MCF 10A (cell line): ENCODE measurements around the gene RETREG1. TPM values are rescaled to one million over a fixed set of nuclear protein-coding genes. Genes with fewer than 3 reads are reported as not detected.
A peak's percentile ranks its signal among the peaks of the same experiment; 100 is the strongest.
"Not testable (repeated sequence)": the region's sequence is repeated elsewhere in the genome, so short reads cannot be mapped to it uniquely, and the experiment has no call there.

Source experiments
- BruUV-seq: library from RNA; stranded (reverse); fragments of 400-500 nt; replicated peaks from 2 replicates; lab custom pipeline; 2021; lab: Mats Ljungman, UMichigan
- CTCF ChIA-PET: fragments of 300-600 bp; sonication (Branson Sonifier 250); formaldehyde crosslinking; extraction: SDS; loops from one replicate; lab custom pipeline; 2021; ENCODE audit warnings: antibody characterized with exemption, inconsistent platforms; lab: Yijun Ruan, JAX
- POLR2A ChIA-PET: fragments of 300-600, 350-650 bp; sonication (Branson Sonifier 250); formaldehyde crosslinking; extraction: SDS; loops from one replicate; lab custom pipeline; 2020; ENCODE audit warnings: antibody characterized with exemption, inconsistent platforms; lab: Yijun Ruan, JAX
- DNase-seq: peaks from one replicate; pipeline ENCODE4 v3.0.0-alpha.2; 2018; ENCODE audit not compliant: unreplicated experiment
- H3K27ac Mint-ChIP-seq: one replicate; pipeline ENCODE4 v1.8.0; 2022; ENCODE audit warnings: mild to moderate bottlenecking, low read depth, mixed read lengths; ENCODE audit not compliant: unreplicated experiment
- H3K27me3 Mint-ChIP-seq: one replicate; pipeline ENCODE4 v1.8.0; 2022; ENCODE audit warnings: mixed read lengths; ENCODE audit not compliant: insufficient read depth, unreplicated experiment
- H3K36me3 Mint-ChIP-seq: one replicate; pipeline ENCODE4 v1.8.0; 2022; ENCODE audit warnings: mild to moderate bottlenecking, moderate library complexity, mixed read lengths; ENCODE audit not compliant: insufficient read depth, unreplicated experiment
- H3K4me1 Mint-ChIP-seq: one replicate; pipeline ENCODE4 v1.8.0; 2022; ENCODE audit warnings: mixed read lengths; ENCODE audit not compliant: insufficient read depth, unreplicated experiment
- H3K4me3 Mint-ChIP-seq: one replicate; pipeline ENCODE4 v1.8.0; 2022; ENCODE audit warnings: mild to moderate bottlenecking, moderate library complexity, mixed read lengths; ENCODE audit not compliant: unreplicated experiment
- H3K9me3 Mint-ChIP-seq: one replicate; pipeline ENCODE4 v1.8.0; 2022; ENCODE audit warnings: mixed read lengths; ENCODE audit not compliant: unreplicated experiment
- intact Hi-C: fragments of 100-400 bp; cut with micrococcal nuclease; formaldehyde crosslinking; loops from 2 replicates; pipeline ENCODE4 v1.14.1; 2022
- total RNA-seq: library from RNA; stranded (reverse); gene quantifications from 2 replicates; pipeline ENCODE4 v1.2.3, GENCODE V29; 2022
- TF ChIP-seq, protein P1 (sequence below): fragments of 200-600 bp; IDR thresholded peaks from one replicate; pipeline ENCODE4 v1.8.0; 2022; ENCODE audit warnings: antibody characterized with exemption, mild to moderate bottlenecking; ENCODE audit not compliant: unreplicated experiment

RETREG1 gene
- total RNA-seq, 1 experiment from 2014 or later = 4.9 TPM

DNA sequence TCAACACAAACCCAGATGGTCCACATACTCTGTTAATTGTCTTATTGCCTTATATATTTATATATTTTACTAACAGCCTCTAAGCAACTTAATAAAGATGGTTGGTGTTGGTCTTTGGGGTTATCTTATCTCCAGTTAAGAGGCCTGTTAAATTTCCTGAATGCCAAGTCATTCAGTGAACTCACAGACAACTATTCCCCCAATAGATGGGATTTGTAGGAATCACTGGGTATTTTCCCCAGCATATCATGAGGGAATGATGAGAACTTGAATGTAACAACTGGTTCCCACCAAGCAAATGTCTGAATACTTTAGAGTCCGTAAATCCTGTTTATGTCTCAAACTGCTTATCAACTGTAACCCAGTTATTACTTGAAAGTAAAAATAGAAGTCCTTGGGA lies 42.7 kb upstream of the RETREG1 start:
- ChIA-PET POLR2A (no interaction called here), CTCF (interaction anchor here (0.6 to 0.9 kb wide), 2 partner anchors 61 to 190 kb away, joined by 3 read pairs; no protein-coding TSS in a partner anchor)
- DNase-seq = no peak
- no peaks in the 10 kb centered on the region for H3K27me3 Mint-ChIP-seq
- intact Hi-C loops = no loop called here
- peaks cover 5% of the 10 kb centered on the region for H3K36me3 Mint-ChIP-seq
- TF ChIP-seq, protein P1, sequence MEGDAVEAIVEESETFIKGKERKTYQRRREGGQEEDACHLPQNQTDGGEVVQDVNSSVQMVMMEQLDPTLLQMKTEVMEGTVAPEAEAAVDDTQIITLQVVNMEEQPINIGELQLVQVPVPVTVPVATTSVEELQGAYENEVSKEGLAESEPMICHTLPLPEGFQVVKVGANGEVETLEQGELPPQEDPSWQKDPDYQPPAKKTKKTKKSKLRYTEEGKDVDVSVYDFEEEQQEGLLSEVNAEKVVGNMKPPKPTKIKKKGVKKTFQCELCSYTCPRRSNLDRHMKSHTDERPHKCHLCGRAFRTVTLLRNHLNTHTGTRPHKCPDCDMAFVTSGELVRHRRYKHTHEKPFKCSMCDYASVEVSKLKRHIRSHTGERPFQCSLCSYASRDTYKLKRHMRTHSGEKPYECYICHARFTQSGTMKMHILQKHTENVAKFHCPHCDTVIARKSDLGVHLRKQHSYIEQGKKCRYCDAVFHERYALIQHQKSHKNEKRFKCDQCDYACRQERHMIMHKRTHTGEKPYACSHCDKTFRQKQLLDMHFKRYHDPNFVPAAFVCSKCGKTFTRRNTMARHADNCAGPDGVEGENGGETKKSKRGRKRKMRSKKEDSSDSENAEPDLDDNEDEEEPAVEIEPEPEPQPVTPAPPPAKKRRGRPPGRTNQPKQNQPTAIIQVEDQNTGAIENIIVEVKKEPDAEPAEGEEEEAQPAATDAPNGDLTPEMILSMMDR = no peak
- no peak overlapping the region for H3K27ac Mint-ChIP-seq
- no peaks in the 10 kb centered on the region for H3K9me3 Mint-ChIP-seq
- H3K4me1 Mint-ChIP-seq = peaks cover 18% of the 10 kb centered on the region
- H3K4me3 Mint-ChIP-seq = no peak overlapping the region
- BruUV-seq = no TSS peak

- Mint-ChIP-seq H3K9me3 (no peaks in the 10 kb centered on the region), H3K36me3 (peaks cover 5% of the 10 kb centered on the region), H3K4me3 (peak overlapping the region; percentile 30), H3K27ac (peak overlapping the region; percentile 89), H3K4me1 (peaks cover 18% of the 10 kb centered on the region), H3K27me3 (no peaks in the 10 kb centered on the region)
- intact Hi-C loops = no loop called here
- TF ChIP-seq, protein P1 = no peak
- BruUV-seq = no TSS peak
- peak; percentile 86 for DNase-seq
- CTCF ChIA-PET = interaction anchor here (0.7 to 3.4 kb wide), 7 partner anchors 10 to 475 kb away, joined by 3 to 30 read pairs (median 3); no protein-coding TSS in a partner anchor
- POLR2A ChIA-PET = interaction anchor here (0.7 to 1.9 kb wide), 7 partner anchors 30 to 1678 kb away, joined by 3 to 6 read pairs (median 3); partner anchors contain the start of gene RETREG1
Observed at GRCh38 chr5:16656561-16657191, 39.9 kb upstream of the RETREG1 start.

GRCh38 chr5:16654647-16655334 lies 38.0 kb upstream of the RETREG1 start:
- DNase-seq = no peak
- no TSS peak for BruUV-seq
- intact Hi-C loops = no loop called here
- Mint-ChIP-seq H3K27me3 (no peaks in the 10 kb centered on the region), H3K27ac (peak overlapping the region; percentile 11), H3K36me3 (peaks cover 5% of the 10 kb centered on the region), H3K4me3 (no peak overlapping the region), H3K9me3 (no peaks in the 10 kb centered on the region), H3K4me1 (peaks cover 18% of the 10 kb centered on the region)
- ChIA-PET CTCF (interaction anchor here (0.6 to 0.9 kb wide), 2 partner anchors 12 to 158 kb away, joined by 3 to 4 read pairs; no protein-coding TSS in a partner anchor), POLR2A (no interaction called here)
- TF ChIP-seq, protein P1 = no peak

- POLR2A ChIA-PET, H3K27me3 Mint-ChIP-seq, DNase-seq, H3K36me3 Mint-ChIP-seq, BruUV-seq, H3K4me3 Mint-ChIP-seq, H3K9me3 Mint-ChIP-seq, H3K27ac Mint-ChIP-seq, intact Hi-C loops, H3K4me1 Mint-ChIP-seq: not testable (repeated sequence)
- CTCF ChIA-PET = interaction anchor here (1.4 kb wide), 1 partner anchor 18 kb away, joined by 3 read pairs; no protein-coding TSS in a partner anchor
Observed at GRCh38 chr5:16648739-16649138, 31.9 kb upstream of the RETREG1 start.
